PFSK-1 (cell line): ENCODE results near the gene HTT.

Experiments
- POLR2AphosphoS5 ChIP-seq: IDR thresholded peaks from 2 replicates; pipeline ENCODE4 v1.6.1; 2012; ENCODE audit warnings: low read depth, mild to moderate bottlenecking, control low read depth, low read length, moderate library complexity
- REST ChIP-seq, 2 experiments: IDR thresholded peaks; 2 replicates each; pipeline versions ENCODE4 v1.6.1 to v1.8.0; 2011 to 2012; ENCODE audit warnings: low read depth in 2 of 2, low read length in 2 of 2, control low read depth in 1 of 2, inconsistent platforms in 1 of 2, mild to moderate bottlenecking in 1 of 2, moderate library complexity in 1 of 2; ENCODE audit not compliant: insufficient read depth in 1 of 2
- SIN3A ChIP-seq: IDR thresholded peaks from 2 replicates; pipeline ENCODE4 v1.6.1; 2012; ENCODE audit warnings: mild to moderate bottlenecking, low read length, moderate library complexity, borderline replicate concordance; ENCODE audit not compliant: insufficient read depth

DNA sequence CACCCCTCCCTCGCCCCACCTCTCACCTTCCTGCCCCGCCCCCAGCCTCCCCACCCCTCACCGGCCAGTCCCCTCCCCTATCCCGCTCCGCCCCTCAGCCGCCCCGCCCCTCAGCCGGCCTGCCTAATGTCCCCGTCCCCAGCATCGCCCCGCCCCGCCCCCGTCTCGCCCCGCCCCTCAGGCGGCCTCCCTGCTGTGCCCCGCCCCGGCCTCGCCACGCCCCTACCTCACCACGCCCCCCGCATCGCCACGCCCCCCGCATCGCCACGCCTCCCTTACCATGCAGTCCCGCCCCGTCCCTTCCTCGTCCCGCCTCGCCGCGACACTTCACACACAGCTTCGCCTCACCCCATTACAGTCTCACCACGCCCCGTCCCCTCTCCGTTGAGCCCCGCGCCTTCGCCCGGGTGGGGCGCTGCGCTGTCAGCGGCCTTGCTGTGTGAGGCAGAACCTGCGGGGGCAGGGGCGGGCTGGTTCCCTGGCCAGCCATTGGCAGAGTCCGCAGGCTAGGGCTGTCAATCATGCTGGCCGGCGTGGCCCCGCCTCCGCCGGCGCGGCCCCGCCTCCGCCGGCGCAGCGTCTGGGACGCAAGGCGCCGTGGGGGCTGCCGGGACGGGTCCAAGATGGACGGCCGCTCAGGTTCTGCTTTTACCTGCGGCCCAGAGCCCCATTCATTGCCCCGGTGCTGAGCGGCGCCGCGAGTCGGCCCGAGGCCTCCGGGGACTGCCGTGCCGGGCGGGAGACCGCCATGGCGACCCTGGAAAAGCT, at the start of gene HTT, which contains the start of gene HTT-AS:
- TF ChIP-seq REST (IDR thresholded peaks at IDR 0.05; ENCODE audit: insufficient read depth in 1 of 2, low read depth in 2 of 2, low read length in 2 of 2) (no peak), POLR2AphosphoS5 (peak; percentile 78; the same call in 1 of the 2 replicates), SIN3A (no peak)
